Calu3 (cell line): ENCODE data around the gene PLA1A. TPM values are rescaled to one million over a fixed set of nuclear protein-coding genes. Genes with fewer than 3 reads are reported as not detected.
"Not testable (repeated sequence)": the region's sequence is repeated elsewhere in the genome, so short reads cannot be mapped to it uniquely, and the experiment has no call there.

Experiments
- BruUV-seq: library from RNA; stranded (reverse); fragments of 400-500 nt; replicated peaks from 2 replicates; lab custom pipeline; 2021; lab: Mats Ljungman, UMichigan
- CTCF ChIA-PET: fragments of 300-600 bp; sonication (Branson Sonifier 250); formaldehyde crosslinking; loops from one replicate; lab custom pipeline; 2022; ENCODE audit warnings: antibody characterized with exemption; lab: Charles Lee
- DNase-seq: peaks from one replicate; pipeline ENCODE4 v3.0.0; 2022
- H3K27ac Mint-ChIP-seq: one replicate; pipeline ENCODE4 v1.8.0; 2022; ENCODE audit warnings: mixed read lengths; ENCODE audit not compliant: unreplicated experiment
- H3K27me3 Mint-ChIP-seq: one replicate; pipeline ENCODE4 v1.8.0; 2022; ENCODE audit warnings: mixed read lengths; ENCODE audit not compliant: unreplicated experiment
- H3K36me3 Mint-ChIP-seq: one replicate; pipeline ENCODE4 v1.8.0; 2022; ENCODE audit warnings: mild to moderate bottlenecking, moderate library complexity, mixed read lengths; ENCODE audit not compliant: insufficient read depth, unreplicated experiment
- H3K4me1 Mint-ChIP-seq: one replicate; pipeline ENCODE4 v1.8.0; 2022; ENCODE audit warnings: mild to moderate bottlenecking, low read depth, mixed read lengths; ENCODE audit not compliant: unreplicated experiment
- H3K4me3 Mint-ChIP-seq: one replicate; pipeline ENCODE4 v1.8.0; 2022; ENCODE audit warnings: mild to moderate bottlenecking, low read depth, moderate library complexity, mixed read lengths; ENCODE audit not compliant: unreplicated experiment
- H3K9me3 Mint-ChIP-seq: one replicate; pipeline ENCODE4 v1.8.0; 2022; ENCODE audit warnings: low read depth, mixed read lengths; ENCODE audit not compliant: unreplicated experiment
- CTCF ChIP-seq: fragments of 200-600 bp; IDR thresholded peaks from one replicate; pipeline ENCODE4 v1.8.0; 2022; ENCODE audit warnings: antibody characterized with exemption; ENCODE audit not compliant: unreplicated experiment
- intact Hi-C: fragments of 100-400 bp; cut with micrococcal nuclease; formaldehyde crosslinking; loops from one replicate; pipeline ENCODE4 v1.10.0; 2022; ENCODE audit not compliant: unreplicated experiment
- total RNA-seq: library from RNA; stranded (reverse); gene quantifications from 2 replicates; pipeline ENCODE4 v1.2.3, GENCODE V29; 2022

Gene PLA1A
- total RNA-seq, 1 experiment from 2014 or later, result 0.99 TPM

GRCh38 chr3:119562307-119562961 lies 35.3 kb upstream of the PLA1A start:
- intact Hi-C loops, result no loop called here
- no peak overlapping the region for H3K27ac Mint-ChIP-seq
- H3K9me3 Mint-ChIP-seq, result no peaks in the 10 kb centered on the region
- H3K4me1 Mint-ChIP-seq, result no peaks in the 10 kb centered on the region
- CTCF ChIA-PET, result no interaction called here
- peaks cover 14% of the 10 kb centered on the region for H3K27me3 Mint-ChIP-seq
- DNase-seq, result no peak
- no TSS peak for BruUV-seq
- no peak overlapping the region for H3K4me3 Mint-ChIP-seq
- H3K36me3 Mint-ChIP-seq, result no peaks in the 10 kb centered on the region
- no peak for TF ChIP-seq CTCF

GRCh38 chr3:119563334-119563733 lies 34.4 kb upstream of the PLA1A start:
- H3K9me3 Mint-ChIP-seq, H3K36me3 Mint-ChIP-seq, intact Hi-C loops, H3K4me3 Mint-ChIP-seq, DNase-seq, H3K4me1 Mint-ChIP-seq, H3K27ac Mint-ChIP-seq, CTCF ChIA-PET, BruUV-seq: not testable (repeated sequence)
- peaks cover 20% of the 10 kb centered on the region for H3K27me3 Mint-ChIP-seq

- no peak for TF ChIP-seq CTCF
- CTCF ChIA-PET, result interaction anchor here (1.6 kb wide), 1 partner anchor 27 kb away, joined by 3 read pairs; no protein-coding TSS in a partner anchor
- Mint-ChIP-seq H3K27me3 (peaks cover 20% of the 10 kb centered on the region), H3K4me3 (peak overlapping the region; percentile 25), H3K4me1 (peaks cover 11% of the 10 kb centered on the region), H3K36me3 (no peaks in the 10 kb centered on the region), H3K9me3 (no peaks in the 10 kb centered on the region), H3K27ac (no peak overlapping the region)
- intact Hi-C loops, result no loop called here
- no peak for DNase-seq
- no TSS peak for BruUV-seq
These were observed 28.5 kb upstream of the PLA1A start for GRCh38 chr3:119569156-119569555.

GRCh38 chr3:119570229-119570628 lies 27.5 kb upstream of the PLA1A start:
- peaks cover 20% of the 10 kb centered on the region for H3K27me3 Mint-ChIP-seq

More at GRCh38 chr3:119570229-119570628, 27.5 kb upstream of the PLA1A start:
- Mint-ChIP-seq H3K4me3 (no peak overlapping the region), H3K4me1 (peaks cover 11% of the 10 kb centered on the region), H3K9me3 (no peaks in the 10 kb centered on the region), H3K27ac (no peak overlapping the region), H3K36me3 (no peaks in the 10 kb centered on the region)
- TF ChIP-seq CTCF, result no peak
- intact Hi-C loops, result no loop called here
- BruUV-seq, result no TSS peak
- CTCF ChIA-PET, result interaction anchor here (1.6 kb wide), 1 partner anchor 28 kb away, joined by 3 read pairs; no protein-coding TSS in a partner anchor
- no peak for DNase-seq
